Bronchial epithelial cell (primary cell): ENCODE measurements around the gene FAM222A. TPM values are rescaled to one million over a fixed set of nuclear protein-coding genes. Genes with fewer than 3 reads are reported as not detected.

Experiments used
- DNase-seq: peaks from one replicate; pipeline ENCODE4 v3.0.0-alpha.2; 2010; ENCODE audit warnings: low read depth
- FAIRE-seq: peaks from 2 replicates; lab custom pipeline; 2011; peaks lifted over from hg19 to GRCh38; lab: Jason Lieb, UNC
- H3K27me3 ChIP-seq: 2 replicates; pipeline ENCODE4 v1.5.1; 2011; ENCODE audit warnings: low read length; ENCODE audit not compliant: control insufficient read depth, insufficient read depth
- H3K36me3 ChIP-seq: 2 replicates; pipeline ENCODE4 v1.5.1; 2011; ENCODE audit warnings: low read length; ENCODE audit not compliant: control insufficient read depth, insufficient read depth
- H3K4me3 ChIP-seq: 2 replicates; pipeline ENCODE4 v1.5.1; 2011; ENCODE audit warnings: mild to moderate bottlenecking, low read depth, low read length, control low read depth
- total RNA-seq: library from RNA; depleted of rRNA; stranded (reverse); fragments of >200 nt; gene quantifications from 2 replicates; pipeline ENCODE4 v1.2.1, GENCODE V29; 2014
- TF ChIP-seq, protein P1 (sequence below): IDR thresholded peaks from 2 replicates; pipeline ENCODE4 v1.5.1; 2011; ENCODE audit warnings: mild to moderate bottlenecking, moderate library complexity, low read length, control low read depth, inconsistent platforms; ENCODE audit not compliant: insufficient read depth, severe bottlenecking

Gene FAM222A
- under 0.01 TPM in 1 of 2 replicates, not detected in the other for total RNA-seq

GRCh38 chr12:109713187-109714070 is at the start of gene FAM222A:
Gene FAM222A, plus strand, starts transcription at chr12:109713825. Its CDS starts 30,322 bp downstream, at chr12:109744147.
- H3K27me3 ChIP-seq, result peaks cover 20% of the 10 kb centered on the region
- DNase-seq (peak; percentile 85), FAIRE-seq (no peak)
- peak within 1 kb of the TSS; percentile 36 for H3K4me3 ChIP-seq
- no peaks in the 10 kb centered on the region for H3K36me3 ChIP-seq
- TF ChIP-seq, protein P1, sequence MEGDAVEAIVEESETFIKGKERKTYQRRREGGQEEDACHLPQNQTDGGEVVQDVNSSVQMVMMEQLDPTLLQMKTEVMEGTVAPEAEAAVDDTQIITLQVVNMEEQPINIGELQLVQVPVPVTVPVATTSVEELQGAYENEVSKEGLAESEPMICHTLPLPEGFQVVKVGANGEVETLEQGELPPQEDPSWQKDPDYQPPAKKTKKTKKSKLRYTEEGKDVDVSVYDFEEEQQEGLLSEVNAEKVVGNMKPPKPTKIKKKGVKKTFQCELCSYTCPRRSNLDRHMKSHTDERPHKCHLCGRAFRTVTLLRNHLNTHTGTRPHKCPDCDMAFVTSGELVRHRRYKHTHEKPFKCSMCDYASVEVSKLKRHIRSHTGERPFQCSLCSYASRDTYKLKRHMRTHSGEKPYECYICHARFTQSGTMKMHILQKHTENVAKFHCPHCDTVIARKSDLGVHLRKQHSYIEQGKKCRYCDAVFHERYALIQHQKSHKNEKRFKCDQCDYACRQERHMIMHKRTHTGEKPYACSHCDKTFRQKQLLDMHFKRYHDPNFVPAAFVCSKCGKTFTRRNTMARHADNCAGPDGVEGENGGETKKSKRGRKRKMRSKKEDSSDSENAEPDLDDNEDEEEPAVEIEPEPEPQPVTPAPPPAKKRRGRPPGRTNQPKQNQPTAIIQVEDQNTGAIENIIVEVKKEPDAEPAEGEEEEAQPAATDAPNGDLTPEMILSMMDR, result no peak

DNA sequence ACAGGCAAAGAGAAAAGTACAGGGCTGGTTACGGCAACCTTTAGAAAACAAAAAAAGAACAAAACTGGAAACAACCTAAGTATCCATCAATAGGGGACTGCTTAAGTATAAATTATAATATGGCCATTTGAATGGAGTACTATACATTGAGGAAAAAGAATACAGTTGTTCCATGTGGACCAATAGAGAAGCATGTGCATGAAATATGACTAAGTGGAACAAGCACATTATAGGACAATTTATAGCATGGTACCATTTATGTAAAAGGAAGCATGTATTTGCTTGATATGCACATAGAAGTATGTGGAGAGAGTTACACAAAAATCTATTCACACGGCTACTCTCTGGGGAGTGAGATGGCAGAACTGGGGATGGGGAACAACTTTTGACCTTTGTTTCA is 49.2 kb upstream of the FAM222A start:
- H3K27me3 ChIP-seq, result no peaks in the 10 kb centered on the region
- FAIRE-seq, result no peak
- TF ChIP-seq, protein P1, result no peak

GRCh38 chr12:109666068-109666467 is 47.6 kb upstream of the FAM222A start:
- Histone ChIP-seq H3K36me3 (no peaks in the 10 kb centered on the region), H3K4me3 (no peak overlapping the region), H3K27me3 (no peaks in the 10 kb centered on the region)
- FAIRE-seq (no peak), DNase-seq (no peak)
- TF ChIP-seq, protein P1, result no peak

More for the DNA sequence above, 49.2 kb upstream of the FAM222A start:
- DNase-seq, result no peak
- Histone ChIP-seq H3K4me3 (no peak overlapping the region), H3K36me3 (no peaks in the 10 kb centered on the region)

DNA sequence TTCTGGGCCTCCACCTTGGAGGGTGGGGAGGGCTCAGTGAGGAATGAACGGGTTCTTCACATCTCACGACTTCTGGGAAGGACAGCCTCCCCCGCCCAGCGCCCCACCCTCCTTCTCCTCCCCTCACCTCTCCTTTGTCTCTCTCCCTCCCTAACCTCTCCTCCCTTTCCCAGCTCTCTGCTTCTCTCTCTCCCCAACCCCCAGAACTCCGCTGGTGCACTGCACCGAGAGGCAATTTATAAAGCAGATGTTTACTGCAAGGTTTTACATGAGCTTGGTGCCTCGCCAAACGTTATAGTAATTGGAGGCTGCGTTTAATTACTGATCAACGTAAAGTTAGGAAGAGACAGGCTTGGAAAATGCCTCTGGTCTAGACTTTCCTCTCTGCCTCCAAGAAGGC is 42.9 kb upstream of the FAM222A start:
- FAIRE-seq (no peak), DNase-seq (no peak)
- Histone ChIP-seq H3K4me3 (no peak overlapping the region), H3K27me3 (no peaks in the 10 kb centered on the region), H3K36me3 (no peaks in the 10 kb centered on the region)
- TF ChIP-seq, protein P1, result no peak

DNA sequence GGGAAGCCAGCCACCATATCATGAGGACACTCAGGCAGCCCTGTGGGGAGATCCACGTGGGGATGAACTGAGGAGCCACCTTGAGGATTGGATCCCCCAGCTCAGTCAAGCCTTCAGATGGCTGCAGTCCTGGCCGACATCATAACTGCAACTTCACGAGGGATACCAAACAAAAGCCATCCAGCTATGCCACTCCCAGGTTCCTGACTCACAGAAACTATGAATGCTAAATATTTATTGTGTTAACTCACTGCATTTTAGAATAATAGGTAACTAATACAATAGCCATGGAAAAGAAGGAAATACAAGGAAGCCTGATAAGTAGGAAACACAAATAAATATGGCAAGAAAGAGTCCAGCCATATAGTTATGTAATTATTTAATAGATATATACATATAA is 42.1 kb upstream of the FAM222A start:
- Histone ChIP-seq H3K4me3 (no peak overlapping the region), H3K27me3 (no peaks in the 10 kb centered on the region), H3K36me3 (no peaks in the 10 kb centered on the region)
- FAIRE-seq, result no peak
- peak; percentile 49 for DNase-seq
- TF ChIP-seq, protein P1, result no peak
